GM12878 (cell line): Measurements from ENCODE around the gene RFWD3. TPM values are rescaled to one million over a fixed set of nuclear protein-coding genes. Genes with fewer than 3 reads are reported as not detected.

Experiments used
- ATAC-seq: fragments of 200-7000 bp; cut with Tn5 transposase; 3 replicates; pipeline ENCODE4 v1.9.1; 2020; ENCODE audit warnings: mild to moderate bottlenecking, moderate library complexity
- BruUV-seq: library from RNA; stranded (reverse); fragments of 400-500 nt; replicated peaks from 2 replicates; lab custom pipeline; 2021; lab: Mats Ljungman, UMichigan
- CTCF ChIA-PET: fragments of 300-600 bp; sonication (Branson Sonifier 250); formaldehyde crosslinking; extraction: SDS; loops from one replicate; lab custom pipeline; 2021; ENCODE audit warnings: inconsistent platforms; lab: Yijun Ruan, JAX
- POLR2A ChIA-PET: fragments of 350-600 bp; formaldehyde crosslinking; extraction: SDS; loops from one replicate; lab custom pipeline; 2021; ENCODE audit warnings: inconsistent platforms; lab: Charles Lee
- RAD21 ChIA-PET: fragments of 300-600 bp; sonication (Branson Sonifier 250); formaldehyde crosslinking; loops from one replicate; lab custom pipeline; 2023; ENCODE audit warnings: antibody characterized with exemption; ENCODE audit not compliant: unreplicated experiment; lab: Charles Lee
- SMC1A ChIA-PET: fragments of 300-600 bp; sonication (Branson Sonifier 250); formaldehyde crosslinking; loops from one replicate; lab custom pipeline; 2023; ENCODE audit not compliant: unreplicated experiment, uncharacterized antibody; lab: Charles Lee
- DNase-seq: peaks from one replicate; pipeline ENCODE4 v3.0.0-alpha.2; 2011; ENCODE audit warnings: low read depth, low spot score
- FAIRE-seq: peaks from 3 replicates; lab custom pipeline; 2011; peaks lifted over from hg19 to GRCh38; lab: Jason Lieb, UNC
- H2AFZ ChIP-seq: 2 replicates; pipeline ENCODE4 v1.6.0; 2011; ENCODE audit warnings: low read depth, low read length, control low read depth; ENCODE audit not compliant: control insufficient read depth
- H3K27ac ChIP-seq: 2 replicates; pipeline ENCODE4 v1.5.1; 2011; ENCODE audit warnings: control low read depth; ENCODE audit not compliant: control insufficient read depth, insufficient read depth
- H3K27me3 ChIP-seq, 2 experiments: replicated peaks in 1 of 2; 2 replicates each; pipeline versions ENCODE4 v1.6.0 to v1.6.1; 2011; ENCODE audit warnings: low read length in 1 of 2; ENCODE audit not compliant: control insufficient read depth in 2 of 2, insufficient read depth in 2 of 2
- H3K36me3 ChIP-seq, 2 experiments: 2 replicates each; pipeline ENCODE4 v1.5.1; 2011; ENCODE audit warnings: low read length in 1 of 2; ENCODE audit not compliant: control insufficient read depth in 2 of 2, insufficient read depth in 2 of 2
- H3K4me1 ChIP-seq: 2 replicates; pipeline ENCODE4 v1.6.1; 2011; ENCODE audit warnings: mild to moderate bottlenecking, low read length, moderate library complexity, mixed read lengths; ENCODE audit not compliant: control insufficient read depth, insufficient read depth
- H3K4me2 ChIP-seq: 2 replicates; pipeline ENCODE4 v1.6.0; 2011; ENCODE audit warnings: control low read depth; ENCODE audit not compliant: control insufficient read depth, insufficient read depth
- H3K4me3 ChIP-seq: fragments of 200-600 bp; sonication (generic); 2 replicates; pipeline ENCODE4 v1.5.1; 2016
- H3K79me2 ChIP-seq: 2 replicates; pipeline ENCODE4 v1.6.0; 2011; ENCODE audit warnings: low read length; ENCODE audit not compliant: control insufficient read depth, insufficient read depth
- H3K9ac ChIP-seq: 2 replicates; pipeline ENCODE4 v1.8.0; 2011; ENCODE audit warnings: low read length, control low read depth, mixed read lengths; ENCODE audit not compliant: control insufficient read depth, insufficient read depth
- H3K9me3 ChIP-seq: replicated peaks from 3 replicates; pipeline ENCODE4 v1.5.1; 2011; ENCODE audit warnings: mild to moderate bottlenecking, low read length; ENCODE audit not compliant: control insufficient read depth, insufficient read depth
- H4K20me1 ChIP-seq: 2 replicates; pipeline ENCODE4 v1.6.0; 2011; ENCODE audit not compliant: control insufficient read depth, insufficient read depth
- CHD4 ChIP-seq: fragments of 200-600 bp; sonication (generic); IDR thresholded peaks from 2 replicates; pipeline ENCODE4 v1.6.1; 2016; ENCODE audit warnings: mild to moderate bottlenecking
- CREB1 ChIP-seq: IDR thresholded peaks from 2 replicates; pipeline ENCODE4 v1.6.1; 2012; ENCODE audit warnings: low read depth, mild to moderate bottlenecking, inconsistent platforms
- GATAD2B ChIP-seq: fragments of 450-650 bp; conservative IDR thresholded peaks from 2 replicates; pipeline ENCODE4 v1.6.1; 2017; ENCODE audit warnings: low read depth, mild to moderate bottlenecking, moderate library complexity
- JUNB ChIP-seq: IDR thresholded peaks from 2 replicates; pipeline ENCODE4 v1.6.1; 2016; ENCODE audit warnings: antibody characterized with exemption, mild to moderate bottlenecking
- RUNX3 ChIP-seq: IDR thresholded peaks from 2 replicates; pipeline ENCODE4 v1.6.1; 2012; ENCODE audit warnings: low read length, inconsistent platforms
- SPI1 ChIP-seq: IDR thresholded peaks from 2 replicates; pipeline ENCODE4 v1.6.1; 2011; ENCODE audit warnings: low read depth, mild to moderate bottlenecking, low read length, moderate library complexity, borderline replicate concordance; ENCODE audit not compliant: insufficient read depth
- ZNF207 ChIP-seq: fragments of 450-650 bp; IDR thresholded peaks from 2 replicates; pipeline ENCODE4 v1.6.1; 2014; ENCODE audit warnings: antibody characterized with exemption, mild to moderate bottlenecking, borderline replicate concordance
- WGBS: methylation state at CpG from one replicate; pipeline ENCODE4 v1.1.6; 2016; ENCODE audit warnings: low lambda C conversion rate; ENCODE audit not compliant: insufficient replicate concordance, insufficient coverage; ENCODE audit errors: missing lambda C conversion rate; 5-methylcytosine and 5-hydroxymethylcytosine counted together
- in situ Hi-C: fragments of 300-500 bp; cut with MboI; formaldehyde crosslinking; loops from 9 replicates; pipeline ENCODE4 v1.14.3; 2018; ENCODE audit warnings: mixed read lengths
- intact Hi-C: fragments of 100-400 bp; cut with micrococcal nuclease; formaldehyde crosslinking; loops from one replicate; pipeline ENCODE4 v1.14.2; 2022; ENCODE audit not compliant: unreplicated experiment
- polyA plus RNA-seq, 11 experiments: library from polyadenylated mRNA; depleted of rRNA in 4 of 11; unstranded in 6 of 11; stranded (reverse) in 5 of 11; fragments of >200 nt; fragmentation: Nextera tagmentation in 4 of 11; fragmentation: Illumina TruSeq in 1 of 11; extraction: Ambion mirVana in 4 of 11; extraction: Trizol in 1 of 11; gene quantifications; 1 replicate in 1 of 11; 2 replicates in 10 of 11; pipeline versions ENCODE4 v1.2.1 to v1.2.3, GENCODE V29; 2011 to 2016; ENCODE audit warnings: inconsistent platforms in 2 of 11, missing spikeins in 2 of 11, low read depth in 1 of 11
- total RNA-seq, 4 experiments: library from RNA; depleted of rRNA in 3 of 4; stranded (reverse); fragments of >200 nt in 3 of 4; fragmentation: Illumina TruSeq in 1 of 4; extraction: Trizol in 1 of 4; gene quantifications; 2 replicates each; pipeline versions ENCODE4 v1.2.1 to v1.2.3, GENCODE V29; 2013 to 2021
- TF ChIP-seq, protein P1 (sequence below): fragments of 450-650 bp; formaldehyde crosslinking; IDR thresholded peaks from 2 replicates; pipeline ENCODE4 v1.5.0; 2022; ENCODE audit warnings: mild to moderate bottlenecking, missing genetic modification characterization
- TF ChIP-seq, protein P2 (sequence below): fragments of 450-650 bp; IDR thresholded peaks from 2 replicates; pipeline ENCODE4 v1.6.1; 2016; ENCODE audit warnings: mild to moderate bottlenecking

The RFWD3 gene
- total and polyA plus RNA-seq, 10 of the 15 experiments (the other 5 are each of a cell fraction or from before 2014, with no cell fraction given), result 10.7 to 78.5 (median 51.2) TPM

DNA sequence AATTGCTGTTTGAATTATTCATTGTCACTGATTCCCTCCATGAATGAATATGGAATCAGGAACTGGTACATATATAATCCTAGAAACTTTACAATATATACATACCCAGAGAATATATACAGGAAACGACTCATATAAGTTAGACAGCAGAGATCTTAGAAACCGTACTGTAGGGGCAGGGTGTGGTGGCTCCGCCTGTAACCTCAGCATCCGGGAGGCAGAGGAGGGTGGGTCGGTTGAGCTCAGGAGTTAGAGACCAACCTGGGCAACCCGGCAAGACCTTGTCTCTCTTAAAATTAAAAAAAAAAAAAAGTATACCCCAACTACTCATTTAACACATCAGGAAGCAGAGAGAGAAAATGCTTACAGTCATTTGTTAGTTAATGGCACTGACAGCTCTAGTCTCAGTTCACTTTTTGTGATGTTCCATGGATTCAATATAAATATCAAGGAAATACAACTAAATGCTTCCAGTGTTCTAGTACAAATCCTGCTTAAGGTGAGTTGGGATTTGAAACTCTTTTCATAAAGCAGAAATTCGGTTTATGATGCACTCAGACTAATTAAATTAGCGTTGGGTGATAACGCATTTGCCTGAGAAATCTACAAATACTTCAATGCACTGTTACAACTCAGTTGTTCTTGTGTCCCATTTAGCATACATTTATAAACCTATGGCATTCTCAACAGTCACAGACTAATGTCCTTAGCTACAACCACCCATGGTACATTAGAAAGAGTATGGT, 65.4 kb downstream of the RFWD3 start:
- Histone ChIP-seq H2AFZ (no peak overlapping the region), H3K4me3 (peak overlapping the region; percentile 38; the same call in 1 of the 2 replicates), H4K20me1 (no peaks in the 10 kb centered on the region; the same call in 1 of the 2 replicates), H3K27me3 (no peaks in the 10 kb centered on the region), H3K27ac (peak overlapping the region; percentile 55; the same call in 1 of the 2 replicates), H3K9ac (no peak overlapping the region), H3K79me2 (peaks cover 76% of the 10 kb centered on the region), H3K4me2 (peak overlapping the region; percentile 90), H3K4me1 (peaks cover 11% of the 10 kb centered on the region; the same call in 1 of the 2 replicates), H3K36me3 (peaks cover 0 to 2% of the 10 kb centered on the region in 2 experiments; a peak in 1 of 4 replicates), H3K9me3 (no peaks in the 10 kb centered on the region)
- ATAC-seq (peak; percentile 89), FAIRE-seq (peak; percentile 72), DNase-seq (no peak)
- ChIA-PET RAD21 (interaction anchor here (0.6 to 1.3 kb wide), 6 partner anchors 15 to 262 kb away, joined by 3 to 5 read pairs (median 4); no protein-coding TSS in a partner anchor), POLR2A (interaction anchor here (0.6 to 1.5 kb wide), 4 partner anchors 23 to 429 kb away, joined by 3 to 6 read pairs (median 4); no protein-coding TSS in a partner anchor), CTCF (interaction anchor here (0.7 kb wide), 3 partner anchors 15 to 28 kb away, joined by 3 read pairs; no protein-coding TSS in a partner anchor), SMC1A (interaction anchor here (0.5 to 2.4 kb wide), 10 partner anchors 9 to 166 kb away, joined by 3 to 11 read pairs (median 3); no protein-coding TSS in a partner anchor)
- intact Hi-C loops (loop anchor here (10.0 kb wide), 1 partner anchor 106 kb away; no protein-coding TSS in a partner anchor), in situ Hi-C loops (no loop called here)
- TF ChIP-seq, protein P1, sequence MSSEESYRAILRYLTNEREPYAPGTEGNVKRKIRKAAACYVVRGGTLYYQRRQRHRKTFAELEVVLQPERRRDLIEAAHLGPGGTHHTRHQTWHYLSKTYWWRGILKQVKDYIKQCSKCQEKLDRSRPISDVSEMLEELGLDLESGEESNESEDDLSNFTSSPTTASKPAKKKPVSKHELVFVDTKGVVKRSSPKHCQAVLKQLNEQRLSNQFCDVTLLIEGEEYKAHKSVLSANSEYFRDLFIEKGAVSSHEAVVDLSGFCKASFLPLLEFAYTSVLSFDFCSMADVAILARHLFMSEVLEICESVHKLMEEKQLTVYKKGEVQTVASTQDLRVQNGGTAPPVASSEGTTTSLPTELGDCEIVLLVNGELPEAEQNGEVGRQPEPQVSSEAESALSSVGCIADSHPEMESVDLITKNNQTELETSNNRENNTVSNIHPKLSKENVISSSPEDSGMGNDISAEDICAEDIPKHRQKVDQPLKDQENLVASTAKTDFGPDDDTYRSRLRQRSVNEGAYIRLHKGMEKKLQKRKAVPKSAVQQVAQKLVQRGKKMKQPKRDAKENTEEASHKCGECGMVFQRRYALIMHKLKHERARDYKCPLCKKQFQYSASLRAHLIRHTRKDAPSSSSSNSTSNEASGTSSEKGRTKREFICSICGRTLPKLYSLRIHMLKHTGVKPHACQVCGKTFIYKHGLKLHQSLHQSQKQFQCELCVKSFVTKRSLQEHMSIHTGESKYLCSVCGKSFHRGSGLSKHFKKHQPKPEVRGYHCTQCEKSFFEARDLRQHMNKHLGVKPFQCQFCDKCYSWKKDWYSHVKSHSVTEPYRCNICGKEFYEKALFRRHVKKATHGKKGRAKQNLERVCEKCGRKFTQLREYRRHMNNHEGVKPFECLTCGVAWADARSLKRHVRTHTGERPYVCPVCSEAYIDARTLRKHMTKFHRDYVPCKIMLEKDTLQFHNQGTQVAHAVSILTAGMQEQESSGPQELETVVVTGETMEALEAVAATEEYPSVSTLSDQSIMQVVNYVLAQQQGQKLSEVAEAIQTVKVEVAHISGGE (CRISPR knock-in tag), result no peak
- 0 out of 2 replicates have a peak, but pooled peaks have one; percentile 9 for TF ChIP-seq JUNB
- no peak for TF ChIP-seq GATAD2B
- peak; percentile 54 for TF ChIP-seq RUNX3
- TF ChIP-seq ZNF207, result no peak
- TF ChIP-seq CREB1, result 0 out of 2 replicates have a peak, but pooled peaks have one; percentile 11
- no peak for TF ChIP-seq CHD4
- TF ChIP-seq, protein P2, sequence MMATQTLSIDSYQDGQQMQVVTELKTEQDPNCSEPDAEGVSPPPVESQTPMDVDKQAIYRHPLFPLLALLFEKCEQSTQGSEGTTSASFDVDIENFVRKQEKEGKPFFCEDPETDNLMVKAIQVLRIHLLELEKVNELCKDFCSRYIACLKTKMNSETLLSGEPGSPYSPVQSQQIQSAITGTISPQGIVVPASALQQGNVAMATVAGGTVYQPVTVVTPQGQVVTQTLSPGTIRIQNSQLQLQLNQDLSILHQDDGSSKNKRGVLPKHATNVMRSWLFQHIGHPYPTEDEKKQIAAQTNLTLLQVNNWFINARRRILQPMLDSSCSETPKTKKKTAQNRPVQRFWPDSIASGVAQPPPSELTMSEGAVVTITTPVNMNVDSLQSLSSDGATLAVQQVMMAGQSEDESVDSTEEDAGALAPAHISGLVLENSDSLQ, result peak; percentile 26; the same call in 1 of the 2 replicates
- TF ChIP-seq SPI1, result peak; percentile 25; the same call in 1 of the 2 replicates
- WGBS, result 29% methylated on average over 9 of the region's 9 CpGs
- BruUV-seq, result no TSS peak
